Retinal pigment epithelial cell (primary cell): ENCODE measurements around the gene BTBD17.

Experiments
- DNase-seq: peaks from one replicate; pipeline ENCODE4 v3.0.0-alpha.2; 2010; ENCODE audit warnings: low read depth
- H3K4me3 ChIP-seq: 2 replicates; pipeline ENCODE4 v1.5.1; 2011; ENCODE audit warnings: mild to moderate bottlenecking, low read length, control low read depth, moderate library complexity
- TF ChIP-seq, protein P1 (sequence below): conservative IDR thresholded peaks from 2 replicates; pipeline ENCODE4 v1.5.1; 2011; ENCODE audit warnings: low read depth, low read length, control low read depth, inconsistent platforms

The BTBD17 gene

DNA sequence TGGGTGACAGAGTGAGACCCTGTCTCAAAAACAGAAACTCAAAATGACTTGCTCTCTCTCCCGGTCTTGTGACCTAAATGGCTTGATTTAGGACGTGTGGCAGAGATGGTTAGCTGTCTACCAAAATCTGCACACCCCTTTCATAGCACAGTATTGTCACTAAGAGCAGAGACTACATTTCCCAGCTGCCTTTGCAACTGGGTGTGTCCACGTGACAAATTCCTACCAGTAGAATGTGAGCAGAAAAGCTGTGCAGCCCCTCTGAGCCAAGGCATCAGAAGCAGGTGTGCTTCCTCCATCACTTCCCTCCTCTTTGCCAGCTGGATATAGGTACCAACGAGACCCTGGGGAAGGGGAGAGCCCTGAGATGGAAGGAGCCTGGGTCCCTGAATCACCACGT is 31.2 kb upstream of the BTBD17 start:
- TF ChIP-seq, protein P1, sequence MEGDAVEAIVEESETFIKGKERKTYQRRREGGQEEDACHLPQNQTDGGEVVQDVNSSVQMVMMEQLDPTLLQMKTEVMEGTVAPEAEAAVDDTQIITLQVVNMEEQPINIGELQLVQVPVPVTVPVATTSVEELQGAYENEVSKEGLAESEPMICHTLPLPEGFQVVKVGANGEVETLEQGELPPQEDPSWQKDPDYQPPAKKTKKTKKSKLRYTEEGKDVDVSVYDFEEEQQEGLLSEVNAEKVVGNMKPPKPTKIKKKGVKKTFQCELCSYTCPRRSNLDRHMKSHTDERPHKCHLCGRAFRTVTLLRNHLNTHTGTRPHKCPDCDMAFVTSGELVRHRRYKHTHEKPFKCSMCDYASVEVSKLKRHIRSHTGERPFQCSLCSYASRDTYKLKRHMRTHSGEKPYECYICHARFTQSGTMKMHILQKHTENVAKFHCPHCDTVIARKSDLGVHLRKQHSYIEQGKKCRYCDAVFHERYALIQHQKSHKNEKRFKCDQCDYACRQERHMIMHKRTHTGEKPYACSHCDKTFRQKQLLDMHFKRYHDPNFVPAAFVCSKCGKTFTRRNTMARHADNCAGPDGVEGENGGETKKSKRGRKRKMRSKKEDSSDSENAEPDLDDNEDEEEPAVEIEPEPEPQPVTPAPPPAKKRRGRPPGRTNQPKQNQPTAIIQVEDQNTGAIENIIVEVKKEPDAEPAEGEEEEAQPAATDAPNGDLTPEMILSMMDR = no peak
- no peak for DNase-seq
- H3K4me3 ChIP-seq = no peak overlapping the region

DNA sequence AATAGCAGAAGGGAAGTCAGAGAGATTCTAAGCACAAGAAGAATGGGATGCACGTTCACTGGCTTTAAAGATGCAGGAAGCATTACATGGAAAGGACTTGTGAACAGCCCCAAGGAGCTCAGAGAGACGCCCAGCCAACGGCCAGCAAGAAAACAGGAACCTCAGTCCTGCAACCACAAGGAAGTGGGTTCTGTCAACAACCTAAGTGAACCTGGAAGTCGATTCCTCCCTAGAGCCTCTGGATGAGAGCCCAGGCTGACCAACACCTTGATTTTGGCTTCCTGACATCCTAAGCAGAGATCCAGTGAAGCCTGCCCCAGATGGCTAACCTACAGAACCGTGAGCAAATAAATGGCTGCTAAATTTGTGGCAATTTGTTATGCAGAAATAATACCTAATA is 30.1 kb upstream of the BTBD17 start:
- no peak for DNase-seq
- no peak overlapping the region for H3K4me3 ChIP-seq

DNA sequence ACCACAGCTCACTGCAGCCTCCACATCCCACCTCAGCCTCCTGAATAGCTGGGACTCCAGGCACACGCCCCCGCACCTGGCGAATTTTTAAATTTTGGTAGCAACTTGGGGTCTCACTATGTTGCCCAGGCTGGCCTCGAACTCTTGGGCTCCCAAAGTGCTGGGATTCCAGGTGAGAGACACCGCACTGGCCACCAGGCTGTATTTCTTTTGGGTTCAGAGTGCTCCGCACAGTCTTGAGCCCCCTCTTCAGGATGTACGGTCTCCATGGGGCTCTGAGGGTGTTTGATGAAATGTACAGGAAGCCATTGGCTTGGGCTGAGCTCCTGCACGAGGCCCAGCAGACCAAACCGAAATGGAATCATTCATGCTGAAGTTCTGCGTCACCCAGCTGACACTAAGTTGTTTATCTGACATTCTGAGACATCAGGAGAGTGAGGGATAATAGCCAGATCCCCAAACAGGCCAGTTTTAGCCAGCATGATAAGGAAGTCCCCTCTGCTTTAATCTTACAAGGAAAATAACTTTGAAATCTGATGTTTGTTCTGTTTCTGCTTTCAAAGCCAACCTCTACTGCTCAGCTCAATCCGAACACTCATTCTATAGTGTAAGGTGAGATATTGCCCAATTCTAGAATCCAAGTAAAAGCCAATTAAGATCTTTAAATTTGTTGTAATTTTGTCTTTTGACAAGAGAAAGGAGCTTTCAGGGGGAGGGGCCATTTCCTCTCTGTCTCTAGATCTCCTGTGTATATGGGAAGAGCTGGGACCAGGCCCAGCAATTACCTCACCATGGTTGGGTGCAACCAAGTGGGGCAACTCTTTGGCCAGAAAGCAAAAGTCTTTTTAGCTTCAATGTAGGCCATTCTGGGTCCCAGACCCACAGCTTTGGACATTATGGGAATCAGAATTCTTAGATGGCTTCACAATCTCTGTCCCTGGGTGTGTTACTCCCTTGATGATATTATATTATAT is 29.3 kb upstream of the BTBD17 start:
- TF ChIP-seq, protein P1 = no peak
- no peak for DNase-seq
- no peak overlapping the region for H3K4me3 ChIP-seq

More for the DNA sequence above, 30.1 kb upstream of the BTBD17 start:
- TF ChIP-seq, protein P1 = no peak

- no peak for DNase-seq
- TF ChIP-seq, protein P1 = no peak
- H3K4me3 ChIP-seq = no peak overlapping the region
Observed at GRCh38 chr17:74389937-74390679, 28.4 kb upstream of the BTBD17 start.

DNA sequence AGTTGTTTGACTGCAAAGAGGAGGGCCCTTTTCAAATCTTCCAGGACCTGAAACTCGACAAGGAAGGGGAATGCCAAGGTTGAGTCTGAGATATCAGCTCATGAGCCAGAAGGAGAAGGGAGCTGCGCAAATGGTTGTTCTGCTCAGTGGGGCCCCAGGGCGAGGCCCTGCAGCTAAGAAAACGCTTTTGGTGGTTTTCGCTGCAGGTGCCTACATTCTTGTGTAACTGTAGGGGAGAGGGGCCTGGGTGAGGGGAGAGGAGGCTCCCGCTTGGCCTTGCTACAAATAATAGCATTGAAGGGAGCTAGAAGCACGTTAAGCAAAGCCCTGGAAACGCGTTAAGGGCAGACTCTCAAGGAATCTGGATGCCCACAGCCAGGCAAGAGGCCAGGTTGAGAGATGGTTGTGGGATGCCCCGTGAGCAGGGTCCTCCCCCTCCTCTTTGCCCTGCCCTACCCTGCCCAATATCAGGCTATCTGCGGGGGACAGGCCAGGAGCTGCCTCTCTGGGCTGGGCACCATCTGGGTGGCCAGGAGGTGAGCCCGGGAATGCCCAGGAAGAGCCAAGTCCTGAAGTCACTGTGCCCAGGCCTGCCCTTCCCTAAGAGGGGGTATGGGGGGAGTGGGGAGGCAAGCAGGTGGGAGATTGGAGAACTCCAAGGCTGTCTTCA is 27.6 kb upstream of the BTBD17 start:
- TF ChIP-seq, protein P1 = no peak
- DNase-seq = no peak
- no peak overlapping the region for H3K4me3 ChIP-seq

- TF ChIP-seq, protein P1 = no peak
- no peak overlapping the region for H3K4me3 ChIP-seq
- no peak for DNase-seq
Observed at GRCh38 chr17:74387365-74388218, 25.9 kb upstream of the BTBD17 start.
